Measurements from ENCODE around the gene ITCH. TPM values are rescaled to one million over a fixed set of nuclear protein-coding genes. Genes with fewer than 3 reads are reported as not detected.

Gene ITCH
- polyA plus RNA-seq, 1 donor from 2014 or later, result 39.5 TPM

DNA sequence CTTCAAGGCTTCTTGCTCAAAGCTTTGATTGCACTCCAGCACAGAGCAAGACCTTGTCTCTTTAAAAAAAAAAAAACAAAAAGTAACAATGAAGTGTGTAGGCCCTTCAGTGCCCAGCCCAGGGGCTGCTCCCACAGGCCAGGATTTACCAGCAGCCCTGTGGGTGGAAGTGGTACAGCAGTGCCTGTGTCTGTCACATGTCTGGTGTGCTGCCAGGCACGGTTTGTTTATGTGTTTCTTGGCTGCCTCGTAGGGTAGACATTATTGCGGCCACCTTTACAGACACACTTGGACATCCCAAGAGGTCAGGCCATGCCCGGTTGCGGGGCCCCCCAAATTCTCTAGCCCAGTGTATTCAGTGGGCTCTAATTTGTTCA, 165.8 kb downstream of the ITCH start:
- Histone ChIP-seq H3K9ac (ENCODE audit: low read length) (no peak overlapping the region), H3K36me3 (ENCODE audit: insufficient read depth, low read length) (no peaks in the 10 kb centered on the region), H3K79me2 (replicated peaks; ENCODE audit: insufficient read depth, low read length) (peaks cover 10% of the 10 kb centered on the region)

DNA sequence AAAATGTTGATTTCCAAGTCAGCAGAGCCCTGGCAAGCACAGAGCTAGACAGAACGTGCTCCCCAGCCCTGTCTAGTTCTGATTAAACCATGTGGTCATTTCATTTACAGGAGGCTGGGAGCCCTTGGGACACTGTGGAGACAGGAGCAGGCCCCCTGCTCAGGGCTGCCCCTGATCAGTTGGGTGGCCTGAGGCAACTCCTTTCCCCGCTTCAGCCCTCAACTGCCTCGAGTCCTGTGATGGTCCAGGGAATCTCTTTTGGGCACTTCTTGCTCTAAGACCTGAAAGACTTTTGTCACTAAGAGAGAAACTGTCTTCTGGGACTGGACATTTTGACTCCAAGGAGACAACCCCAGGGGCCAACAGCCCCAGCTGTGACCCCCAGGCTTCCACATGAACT, 166.7 kb downstream of the ITCH start:
- H3K79me2 ChIP-seq (replicated peaks; ENCODE audit: insufficient read depth, low read length), result peaks cover 4% of the 10 kb centered on the region
- no peak overlapping the region for H3K9ac ChIP-seq (ENCODE audit: low read length)
- no peaks in the 10 kb centered on the region for H3K9me2 ChIP-seq (ENCODE audit: insufficient read depth, low read length)
- no peak overlapping the region for H2AFZ ChIP-seq (ENCODE audit: low read depth, low read length)
- no peaks in the 10 kb centered on the region for H3K27me3 ChIP-seq (ENCODE audit: insufficient read depth, low read depth, low read length)
- H3F3A ChIP-seq (ENCODE audit: insufficient read depth, low read length, poor library complexity, severe bottlenecking), result no peaks in the 10 kb centered on the region
- H3K27ac ChIP-seq (ENCODE audit: low read length), result no peak overlapping the region
- no peaks in the 10 kb centered on the region for H3K9me3 ChIP-seq (ENCODE audit: low read length)
- no peaks in the 10 kb centered on the region for H4K20me1 ChIP-seq (ENCODE audit: insufficient read depth)
- no peak overlapping the region for H3K4me2 ChIP-seq (ENCODE audit: low read length)
- TF ChIP-seq RAD21 (conservative IDR thresholded peaks at IDR 0.05), result no peak
- TF ChIP-seq MXI1 (conservative IDR thresholded peaks at IDR 0.05; ENCODE audit: poor library complexity, severe bottlenecking), result no peak
- TF ChIP-seq EP300 (conservative IDR thresholded peaks at IDR 0.05; ENCODE audit: poor library complexity, severe bottlenecking), result no peak
- TF ChIP-seq, protein P1, sequence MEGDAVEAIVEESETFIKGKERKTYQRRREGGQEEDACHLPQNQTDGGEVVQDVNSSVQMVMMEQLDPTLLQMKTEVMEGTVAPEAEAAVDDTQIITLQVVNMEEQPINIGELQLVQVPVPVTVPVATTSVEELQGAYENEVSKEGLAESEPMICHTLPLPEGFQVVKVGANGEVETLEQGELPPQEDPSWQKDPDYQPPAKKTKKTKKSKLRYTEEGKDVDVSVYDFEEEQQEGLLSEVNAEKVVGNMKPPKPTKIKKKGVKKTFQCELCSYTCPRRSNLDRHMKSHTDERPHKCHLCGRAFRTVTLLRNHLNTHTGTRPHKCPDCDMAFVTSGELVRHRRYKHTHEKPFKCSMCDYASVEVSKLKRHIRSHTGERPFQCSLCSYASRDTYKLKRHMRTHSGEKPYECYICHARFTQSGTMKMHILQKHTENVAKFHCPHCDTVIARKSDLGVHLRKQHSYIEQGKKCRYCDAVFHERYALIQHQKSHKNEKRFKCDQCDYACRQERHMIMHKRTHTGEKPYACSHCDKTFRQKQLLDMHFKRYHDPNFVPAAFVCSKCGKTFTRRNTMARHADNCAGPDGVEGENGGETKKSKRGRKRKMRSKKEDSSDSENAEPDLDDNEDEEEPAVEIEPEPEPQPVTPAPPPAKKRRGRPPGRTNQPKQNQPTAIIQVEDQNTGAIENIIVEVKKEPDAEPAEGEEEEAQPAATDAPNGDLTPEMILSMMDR (IDR thresholded peaks at IDR 0.05; ENCODE audit: poor library complexity, severe bottlenecking), result no peak
- H3K36me3 ChIP-seq (ENCODE audit: insufficient read depth, low read length), result no peaks in the 10 kb centered on the region
- H3K4me3 ChIP-seq (ENCODE audit: low read length), result no peak overlapping the region

More for the DNA sequence above, 165.8 kb downstream of the ITCH start:
- Histone ChIP-seq H4K20me1 (ENCODE audit: insufficient read depth) (no peaks in the 10 kb centered on the region), H3K4me2 (ENCODE audit: low read length) (no peak overlapping the region), H3F3A (ENCODE audit: insufficient read depth, low read length, poor library complexity, severe bottlenecking) (no peaks in the 10 kb centered on the region), H3K9me2 (ENCODE audit: insufficient read depth, low read length) (no peaks in the 10 kb centered on the region), H3K27me3 (ENCODE audit: insufficient read depth, low read depth, low read length) (no peaks in the 10 kb centered on the region), H2AFZ (ENCODE audit: low read depth, low read length) (no peak overlapping the region), H3K9me3 (ENCODE audit: low read length) (no peaks in the 10 kb centered on the region), H3K4me3 (ENCODE audit: low read length) (no peak overlapping the region), H3K27ac (ENCODE audit: low read length) (no peak overlapping the region)
- TF ChIP-seq EZH2 (IDR thresholded peaks at IDR 0.05; ENCODE audit: borderline replicate concordance, insufficient read depth, low read length, poor library complexity, severe bottlenecking) (no peak), SMC3 (conservative IDR thresholded peaks at IDR 0.05; ENCODE audit: poor library complexity) (no peak), EP300 (conservative IDR thresholded peaks at IDR 0.05; ENCODE audit: poor library complexity, severe bottlenecking) (no peak), POLR2AphosphoS5 (IDR thresholded peaks at IDR 0.05) (no peak), RAD21 (conservative IDR thresholded peaks at IDR 0.05) (no peak)
- TF ChIP-seq, protein P1 (IDR thresholded peaks at IDR 0.05; ENCODE audit: poor library complexity, severe bottlenecking), result no peak
- TF ChIP-seq, protein P2, sequence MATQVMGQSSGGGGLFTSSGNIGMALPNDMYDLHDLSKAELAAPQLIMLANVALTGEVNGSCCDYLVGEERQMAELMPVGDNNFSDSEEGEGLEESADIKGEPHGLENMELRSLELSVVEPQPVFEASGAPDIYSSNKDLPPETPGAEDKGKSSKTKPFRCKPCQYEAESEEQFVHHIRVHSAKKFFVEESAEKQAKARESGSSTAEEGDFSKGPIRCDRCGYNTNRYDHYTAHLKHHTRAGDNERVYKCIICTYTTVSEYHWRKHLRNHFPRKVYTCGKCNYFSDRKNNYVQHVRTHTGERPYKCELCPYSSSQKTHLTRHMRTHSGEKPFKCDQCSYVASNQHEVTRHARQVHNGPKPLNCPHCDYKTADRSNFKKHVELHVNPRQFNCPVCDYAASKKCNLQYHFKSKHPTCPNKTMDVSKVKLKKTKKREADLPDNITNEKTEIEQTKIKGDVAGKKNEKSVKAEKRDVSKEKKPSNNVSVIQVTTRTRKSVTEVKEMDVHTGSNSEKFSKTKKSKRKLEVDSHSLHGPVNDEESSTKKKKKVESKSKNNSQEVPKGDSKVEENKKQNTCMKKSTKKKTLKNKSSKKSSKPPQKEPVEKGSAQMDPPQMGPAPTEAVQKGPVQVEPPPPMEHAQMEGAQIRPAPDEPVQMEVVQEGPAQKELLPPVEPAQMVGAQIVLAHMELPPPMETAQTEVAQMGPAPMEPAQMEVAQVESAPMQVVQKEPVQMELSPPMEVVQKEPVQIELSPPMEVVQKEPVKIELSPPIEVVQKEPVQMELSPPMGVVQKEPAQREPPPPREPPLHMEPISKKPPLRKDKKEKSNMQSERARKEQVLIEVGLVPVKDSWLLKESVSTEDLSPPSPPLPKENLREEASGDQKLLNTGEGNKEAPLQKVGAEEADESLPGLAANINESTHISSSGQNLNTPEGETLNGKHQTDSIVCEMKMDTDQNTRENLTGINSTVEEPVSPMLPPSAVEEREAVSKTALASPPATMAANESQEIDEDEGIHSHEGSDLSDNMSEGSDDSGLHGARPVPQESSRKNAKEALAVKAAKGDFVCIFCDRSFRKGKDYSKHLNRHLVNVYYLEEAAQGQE (IDR thresholded peaks at IDR 0.05; ENCODE audit: borderline replicate concordance), result no peak

Measured in neural cell (in vitro differentiated cells).